IMR-90 (cell line): Measurements from ENCODE around the gene ZNF322.
"Not testable (repeated sequence)": the region's sequence is repeated elsewhere in the genome, so short reads cannot be mapped to it uniquely, and the experiment has no call there.

ENCODE experiments used
- BHLHE40 ChIP-seq: fragments of 150-350 bp; IDR thresholded peaks from 2 replicates; pipeline ENCODE4 v1.6.1; 2016; ENCODE audit warnings: mild to moderate bottlenecking, low read depth, low read length
- CTCF ChIP-seq: conservative IDR thresholded peaks from 2 replicates; pipeline ENCODE4 v1.5.1; 2012; ENCODE audit warnings: mild to moderate bottlenecking, low read depth, low read length, improper control_type of control experiment
- FOS ChIP-seq: fragments of 150-350 bp; IDR thresholded peaks from 2 replicates; pipeline ENCODE4 v1.6.1; 2016; ENCODE audit warnings: low read depth, low read length
- MAFK ChIP-seq: IDR thresholded peaks from 2 replicates; pipeline ENCODE4 v1.6.1; 2012; ENCODE audit warnings: low read depth, low read length, improper control_type of control experiment
- MXI1 ChIP-seq: IDR thresholded peaks from 2 replicates; pipeline ENCODE4 v1.6.1; 2012; ENCODE audit warnings: low read depth, mild to moderate bottlenecking, low read length, moderate library complexity, borderline replicate concordance
- POLR2A ChIP-seq: IDR thresholded peaks from 2 replicates; pipeline ENCODE4 v1.6.1; 2012; ENCODE audit warnings: mild to moderate bottlenecking, low read depth, low read length
- USF2 ChIP-seq: fragments of 150-350 bp; IDR thresholded peaks from 2 replicates; pipeline ENCODE4 v1.6.1; 2017; ENCODE audit warnings: mild to moderate bottlenecking, antibody characterized with exemption, low read length, low read depth

DNA sequence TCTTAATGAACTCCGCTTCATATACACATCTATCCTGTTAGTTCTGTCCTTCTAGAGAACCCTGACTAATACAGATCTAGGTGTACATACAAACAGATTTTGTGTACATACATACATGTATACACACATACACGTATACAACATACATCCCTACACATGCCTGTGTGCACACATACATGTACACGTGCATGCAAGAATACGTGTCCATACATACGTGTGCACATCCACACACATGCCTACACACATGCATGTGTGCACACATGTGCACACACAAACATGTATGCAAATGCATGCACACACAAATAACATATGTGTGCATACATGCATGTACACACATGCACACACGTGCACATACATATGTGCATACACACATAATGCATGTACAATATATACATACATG lies 10.5 kb upstream of the ZNF322 start:
- not testable (repeated sequence) for TF ChIP-seq POLR2A, CTCF, FOS, MAFK, USF2, MXI1, BHLHE40
